Heart left ventricle (tissue), 16 donors: ENCODE results near the gene CLCN4. TPM values are rescaled to one million over a fixed set of nuclear protein-coding genes. Genes with fewer than 3 reads are reported as not detected.

ENCODE experiments used
- ATAC-seq, 4 donors: fragments of 200-7000 bp; cut with Tn5 transposase; one replicate each; pipeline ENCODE4 v1.9.1; 2020 to 2022; ENCODE audit warnings: moderate library complexity in 4 of 4, mild to moderate bottlenecking in 3 of 4, moderate number of reproducible peaks in 1 of 4
- DNase-seq, 5 donors: peaks; one replicate each; pipeline ENCODE4 v3.0.0-alpha.2; 2020
- H3K27ac ChIP-seq, 12 donors: fragments of 200-600 bp; sonication (generic) in 4 of 12; one replicate each; pipeline versions ENCODE4 v1.5.0 to v1.8.0; 2016 to 2022; ENCODE audit warnings: mild to moderate bottlenecking in 2 of 12
- H3K27me3 ChIP-seq, 9 donors: fragments of 200-600 bp; sonication (generic) in 2 of 9; one replicate each; pipeline versions ENCODE4 v1.5.1 to v1.8.0; 2016 to 2022; ENCODE audit warnings: mild to moderate bottlenecking in 3 of 9
- H3K36me3 ChIP-seq, 9 donors: fragments of 200-600 bp; sonication (generic) in 2 of 9; one replicate each; pipeline versions ENCODE4 v1.5.0 to v1.8.0; 2018 to 2022; ENCODE audit warnings: mild to moderate bottlenecking in 2 of 9
- H3K4me1 ChIP-seq, 12 donors: fragments of 200-600 bp; sonication (generic) in 4 of 12; one replicate each; pipeline versions ENCODE4 v1.5.0 to v1.8.0; 2016 to 2022; ENCODE audit warnings: mild to moderate bottlenecking in 3 of 12
- H3K4me3 ChIP-seq, 12 donors: fragments of 200-600 bp; sonication (generic) in 4 of 12; one replicate each; pipeline versions ENCODE4 v1.5.0 to v1.8.0; 2017 to 2022; ENCODE audit warnings: mild to moderate bottlenecking in 9 of 12, moderate library complexity in 4 of 12
- H3K9me3 ChIP-seq, 12 donors: fragments of 200-600 bp; sonication (generic) in 4 of 12; one replicate each; pipeline versions ENCODE4 v1.5.0 to v1.8.0; 2016 to 2022; ENCODE audit warnings: mild to moderate bottlenecking in 1 of 12
- POLR2A ChIP-seq, 2 donors: fragments of 450-650 bp; IDR thresholded peaks; one replicate each; pipeline ENCODE4 v1.6.1; 2017; ENCODE audit warnings: antibody characterized with exemption in 2 of 2, mild to moderate bottlenecking in 2 of 2, moderate library complexity in 2 of 2
- WGBS, 4 donors: extraction: QIAGEN DNeasy Blood & Tissue Kit in 2 of 4; methylation state at CpG; one replicate each; pipeline versions ENCODE4 v1.1.5 to v1.1.7; 2013 to 2018; 5-methylcytosine and 5-hydroxymethylcytosine counted together
- intact Hi-C, 10 donors: fragments of 100-400 bp; cut with DNase I; formaldehyde crosslinking; loops; one replicate each; pipeline versions ENCODE4 v1.11.1 to v1.14.2; 2022
- polyA plus RNA-seq, 2 donors: library from polyadenylated mRNA; stranded (reverse); fragments of 200-250 nt; gene quantifications; one replicate each; pipeline ENCODE4 v1.2.3, GENCODE V29; 2013
- total RNA-seq, 9 donors: library from RNA; depleted of rRNA in 2 of 9; stranded (reverse); fragments of >200 nt in 2 of 9; fragmentation: NEBNext Ultra II Directional in 3 of 9; extraction: Animal tissue kit (Norgen Biotek cat#: 25700) in 3 of 9; gene quantifications; one replicate each; pipeline versions ENCODE4 v1.1.0 to v1.2.4, GENCODE V29; 2016 to 2023
- TF ChIP-seq, protein P1 (sequence below), 12 donors: fragments of 200-600 bp; sonication (generic) in 4 of 12; IDR thresholded peaks; one replicate each; pipeline versions ENCODE4 v1.5.0 to v1.8.0; 2018 to 2022; ENCODE audit warnings: antibody characterized with exemption in 12 of 12, mild to moderate bottlenecking in 5 of 12
- donor health status: ischemic (EF 13 %, LVEDD 7.1; RV severe dilation, severe dysfunction).
- donor health status: healthy with polysubstance abuse.
- donor health status: DM: no; HTN: yes; CAD: no.
- donor health status: DM: no; HTN: no; CAD: no.
- donor health status: ischemic (EF 25% LVEDD 6.9; RV normal size, moderate dysfunction).
- donor health status: ischemic (EF 25% LVEDD 5.7; RV mildly dilated, moderate dysfunction).
- donor health status: healthy.
- donor health status: DM: yes; HTN: yes; CAD: no.
- donor health status: ischemic (EF 35%, LVEDD 5.7; RV mildly dilated, moderate dysfunction).
- donor health status: nonischemic (EF 11% LVEDD 7.7; RV severe dilation, severe dysfunction).
- donor health status: DM: yes; HTN: yes; CAD: no.
- donor health status: PGD.
- donor health status: ischemic (EF 29% LVEDD 5.4; RV normal size, mild dysfunction).
- donor health status: nonischemic (EF 23%, LVEDD 6.1; RV moderate dilation, normal function).

Gene CLCN4
- total and polyA plus RNA-seq, 11 donors, result 6.4 to 39.0 (median 29.2) TPM

DNA sequence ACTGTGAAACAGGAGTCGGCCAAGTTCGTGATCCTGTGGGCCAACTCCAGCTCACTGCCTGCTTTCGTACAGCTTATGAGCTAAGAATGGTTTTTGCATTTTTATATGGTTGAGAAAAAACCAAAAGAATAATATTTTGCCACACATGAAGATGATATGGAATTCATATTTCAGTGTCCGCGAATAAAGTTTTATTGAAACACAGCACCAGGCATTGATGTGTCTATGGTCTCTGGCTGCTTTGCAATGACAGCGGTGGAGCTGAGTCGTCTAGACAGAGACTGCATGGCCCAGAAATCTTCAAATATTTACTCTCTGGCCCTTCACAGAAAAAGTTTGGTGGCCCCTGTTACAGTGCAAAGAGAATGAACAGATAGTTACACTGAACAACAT, 20.2 kb downstream of the CLCN4 start:
- Histone ChIP-seq H3K4me3 (no peak overlapping the region), H3K9me3 (no peaks in the 10 kb centered on the region), H3K27ac (no peak overlapping the region), H3K27me3 (peaks cover 0 to 28% (median 0%) of the 10 kb centered on the region in 9 donors), H3K4me1 (peaks cover 0 to 37% (median 3%) of the 10 kb centered on the region in 12 donors), H3K36me3 (no peaks in the 10 kb centered on the region)
- WGBS, 4 donors, result 80 to 95% (median 87%) methylated on average over 7 of the region's 7 CpGs
- ATAC-seq, result no peak
- DNase-seq, result no peak
- no peak for TF ChIP-seq POLR2A (IDR thresholded peaks at IDR 0.05)
- TF ChIP-seq, protein P1, sequence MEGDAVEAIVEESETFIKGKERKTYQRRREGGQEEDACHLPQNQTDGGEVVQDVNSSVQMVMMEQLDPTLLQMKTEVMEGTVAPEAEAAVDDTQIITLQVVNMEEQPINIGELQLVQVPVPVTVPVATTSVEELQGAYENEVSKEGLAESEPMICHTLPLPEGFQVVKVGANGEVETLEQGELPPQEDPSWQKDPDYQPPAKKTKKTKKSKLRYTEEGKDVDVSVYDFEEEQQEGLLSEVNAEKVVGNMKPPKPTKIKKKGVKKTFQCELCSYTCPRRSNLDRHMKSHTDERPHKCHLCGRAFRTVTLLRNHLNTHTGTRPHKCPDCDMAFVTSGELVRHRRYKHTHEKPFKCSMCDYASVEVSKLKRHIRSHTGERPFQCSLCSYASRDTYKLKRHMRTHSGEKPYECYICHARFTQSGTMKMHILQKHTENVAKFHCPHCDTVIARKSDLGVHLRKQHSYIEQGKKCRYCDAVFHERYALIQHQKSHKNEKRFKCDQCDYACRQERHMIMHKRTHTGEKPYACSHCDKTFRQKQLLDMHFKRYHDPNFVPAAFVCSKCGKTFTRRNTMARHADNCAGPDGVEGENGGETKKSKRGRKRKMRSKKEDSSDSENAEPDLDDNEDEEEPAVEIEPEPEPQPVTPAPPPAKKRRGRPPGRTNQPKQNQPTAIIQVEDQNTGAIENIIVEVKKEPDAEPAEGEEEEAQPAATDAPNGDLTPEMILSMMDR (IDR thresholded peaks at IDR 0.05), result no peak
- intact Hi-C loops, result no loop called here

DNA sequence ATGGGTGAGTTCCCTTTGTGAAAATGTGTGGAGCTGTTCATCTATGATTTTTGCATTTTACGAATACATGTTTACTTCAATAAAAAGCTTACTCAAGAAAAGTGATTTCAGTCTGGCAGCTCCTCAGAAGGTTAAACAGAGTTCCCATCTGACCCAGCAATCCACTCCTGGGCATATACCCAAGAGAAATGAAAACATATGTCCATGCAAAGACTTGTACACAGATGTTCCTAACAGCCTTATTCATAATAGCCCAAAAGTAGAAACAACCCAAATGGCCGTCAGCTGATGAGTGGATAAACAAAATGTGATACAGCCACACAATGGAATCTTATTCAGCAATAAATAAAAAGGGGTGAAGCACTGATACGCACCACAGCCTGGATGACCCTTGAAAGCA, 20.8 kb downstream of the CLCN4 start:
- TF ChIP-seq, protein P1 (IDR thresholded peaks at IDR 0.05), result no peak
- TF ChIP-seq POLR2A (IDR thresholded peaks at IDR 0.05), result no peak
- intact Hi-C loops, result no loop called here
- H3K27me3 ChIP-seq, result peaks cover 0 to 28% (median 0%) of the 10 kb centered on the region in 9 donors
- peaks cover 0 to 37% (median 3%) of the 10 kb centered on the region in 12 donors for H3K4me1 ChIP-seq
- H3K27ac ChIP-seq, result no peak overlapping the region
- H3K4me3 ChIP-seq, result no peak overlapping the region
- no peaks in the 10 kb centered on the region for H3K9me3 ChIP-seq
- 66 to 80% (median 75%) methylated on average over 3 of the region's 3 CpGs for WGBS, 4 donors
- DNase-seq, result no peak
- no peaks in the 10 kb centered on the region for H3K36me3 ChIP-seq
- ATAC-seq, result no peak

DNA sequence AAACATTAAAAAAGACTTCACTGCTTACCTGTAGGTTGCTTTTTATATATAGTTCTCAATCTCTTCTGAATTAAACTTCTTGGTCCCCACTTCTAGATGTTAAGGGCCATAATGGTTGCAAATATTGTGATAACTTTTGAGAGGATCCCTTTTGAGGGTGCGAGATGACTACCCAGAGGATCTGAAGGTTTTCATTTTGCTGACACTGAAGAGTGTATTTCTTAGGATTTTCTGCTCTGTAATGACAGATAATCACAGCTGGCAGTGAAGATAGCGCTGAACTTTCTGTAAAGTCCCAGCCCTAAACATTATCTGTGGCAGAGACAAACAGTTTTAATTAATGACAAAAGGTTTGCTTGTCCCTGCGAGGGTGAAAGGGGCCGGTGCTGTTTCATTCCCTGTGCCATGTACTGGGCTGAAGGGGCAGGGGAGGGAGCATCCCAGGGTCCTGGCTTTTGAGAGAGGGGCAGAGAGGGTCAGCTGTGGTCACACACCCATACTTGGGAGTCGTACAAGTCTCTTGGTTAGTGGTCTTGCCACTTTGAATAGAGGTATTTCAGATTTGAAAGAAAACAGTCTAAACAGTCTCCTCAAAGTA, 22.2 kb downstream of the CLCN4 start:
- DNase-seq (no peak), ATAC-seq (no peak)
- Histone ChIP-seq H3K4me3 (no peak overlapping the region), H3K9me3 (no peaks in the 10 kb centered on the region), H3K4me1 (peaks cover 0 to 29% (median 3%) of the 10 kb centered on the region in 12 donors), H3K36me3 (no peaks in the 10 kb centered on the region), H3K27ac (no peak overlapping the region), H3K27me3 (peaks cover 0 to 23% (median 0%) of the 10 kb centered on the region in 9 donors)
- intact Hi-C loops, result no loop called here
- 50 to 91% (median 77%) methylated on average over 5 of the region's 5 CpGs for WGBS, 4 donors
- TF ChIP-seq, protein P1 (IDR thresholded peaks at IDR 0.05), result no peak

DNA sequence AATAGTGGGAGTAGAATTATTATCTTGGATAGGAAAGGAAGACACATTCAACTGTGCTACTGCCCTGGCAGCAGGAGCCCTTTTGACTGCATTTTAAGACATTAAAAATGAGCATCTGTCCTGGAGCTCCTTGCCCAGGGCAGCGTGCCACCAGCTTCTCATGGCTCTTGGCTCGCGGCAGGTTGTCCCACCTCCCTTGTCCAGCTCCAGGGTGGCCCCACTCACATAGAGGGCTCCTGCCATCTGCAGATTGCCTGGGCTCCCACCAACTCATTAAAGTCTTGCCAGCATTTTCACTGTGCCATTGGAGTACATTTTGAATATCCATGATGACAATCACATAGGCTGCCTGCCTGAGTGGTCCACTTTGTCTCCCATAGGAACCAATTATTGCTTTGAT, 27.0 kb downstream of the CLCN4 start:
- WGBS, 4 donors, result 76 to 85% (median 79%) methylated on average over 3 of the region's 3 CpGs
- intact Hi-C loops, result loop anchor here in 6 of 10 donors (10.0 kb wide), 4 partner anchors 541 to 951 kb away; no protein-coding TSS in a partner anchor

More for the DNA sequence above, 27.0 kb downstream of the CLCN4 start:
- TF ChIP-seq, protein P1 (IDR thresholded peaks at IDR 0.05), result no peak
- TF ChIP-seq POLR2A (IDR thresholded peaks at IDR 0.05), result no peak
- Histone ChIP-seq H3K36me3 (peaks cover 0 to 5% (median 0%) of the 10 kb centered on the region in 9 donors), H3K4me3 (no peak overlapping the region), H3K9me3 (no peaks in the 10 kb centered on the region), H3K27me3 (peaks cover 0 to 7% (median 0%) of the 10 kb centered on the region in 9 donors), H3K27ac (no peak overlapping the region), H3K4me1 (no peaks in the 10 kb centered on the region)
- no peak for ATAC-seq
- no peak for DNase-seq
